RWPE2 (cell line): ENCODE results near the gene ZW10.

Experiments used
- ATAC-seq: fragments of 200-7000 bp; cut with Tn5 transposase; 3 replicates; pipeline ENCODE4 v1.9.1; 2021; ENCODE audit warnings: low read depth
- DNase-seq: peaks from one replicate; pipeline ENCODE4 v3.0.0-alpha.2; 2020; ENCODE audit warnings: low spot score
- H3K27ac ChIP-seq: fragments of 450-650 bp; 2 replicates; pipeline ENCODE4 v1.5.1; 2017; ENCODE audit warnings: mild to moderate bottlenecking; ENCODE audit not compliant: poor library complexity, severe bottlenecking
- H3K27me3 ChIP-seq: fragments of 250-450 bp; sonication (Bioruptor Pico); 2 replicates; pipeline ENCODE4 v1.5.1; 2021; ENCODE audit warnings: mild to moderate bottlenecking, moderate library complexity; ENCODE audit not compliant: insufficient read depth, poor library complexity, severe bottlenecking
- H3K36me3 ChIP-seq: fragments of 250-450 bp; sonication (Bioruptor Pico); 2 replicates; pipeline ENCODE4 v1.5.1; 2020; ENCODE audit warnings: low read depth, mild to moderate bottlenecking, moderate library complexity
- H3K4me1 ChIP-seq: fragments of 250-450 bp; sonication (Bioruptor Pico); 2 replicates; pipeline ENCODE4 v1.5.1; 2021; ENCODE audit warnings: mild to moderate bottlenecking, moderate library complexity; ENCODE audit not compliant: insufficient read depth, poor library complexity, severe bottlenecking
- H3K4me3 ChIP-seq: fragments of 250-450 bp; sonication (Bioruptor Pico); 2 replicates; pipeline ENCODE4 v1.5.1; 2021; ENCODE audit warnings: mild to moderate bottlenecking, moderate library complexity; ENCODE audit not compliant: severe bottlenecking
- H3K9me3 ChIP-seq: fragments of 250-450 bp; sonication (Bioruptor Pico); 2 replicates; pipeline ENCODE4 v1.5.1; 2021; ENCODE audit warnings: mild to moderate bottlenecking, moderate library complexity; ENCODE audit not compliant: severe bottlenecking
- CTCF ChIP-seq: fragments of 450-650 bp; IDR thresholded peaks from one replicate; pipeline ENCODE4 v1.5.1; 2017; ENCODE audit warnings: mild to moderate bottlenecking, moderate library complexity; ENCODE audit not compliant: poor library complexity, severe bottlenecking

ZW10 gene

GRCh38 chr11:113773416-113774173 is at the start of gene ZW10:
TSS of gene ZW10 (minus strand) at chr11:113773692. CDS start at chr11:113773666, 26 bp downstream.
- Histone ChIP-seq H3K4me1 (peaks cover 11% of the 10 kb centered on the region), H3K27me3 (no peaks in the 10 kb centered on the region), H3K4me3 (peak within 1 kb of the TSS; percentile 63), H3K36me3 (peaks cover 22% of the 10 kb centered on the region), H3K27ac (peak within 1 kb of the TSS; percentile 22), H3K9me3 (no peaks in the 10 kb centered on the region)
- peak; percentile 98 for TF ChIP-seq CTCF
- DNase-seq (peak; percentile 95), ATAC-seq (peak; percentile 96)

- peaks cover 20% of the 10 kb centered on the region for H3K36me3 ChIP-seq
- DNase-seq (no peak), ATAC-seq (no peak)
- no peak overlapping the region for H3K27ac ChIP-seq
- H3K4me3 ChIP-seq, result no peak overlapping the region
- TF ChIP-seq CTCF, result no peak
- no peaks in the 10 kb centered on the region for H3K4me1 ChIP-seq
- H3K9me3 ChIP-seq, result no peaks in the 10 kb centered on the region
- H3K27me3 ChIP-seq, result no peaks in the 10 kb centered on the region
Measured at GRCh38 chr11:113818426-113818825, 44.9 kb upstream of the ZW10 start.

GRCh38 chr11:113817626-113818025 is 44.1 kb upstream of the ZW10 start:
- H3K4me1 ChIP-seq, result no peaks in the 10 kb centered on the region
- ATAC-seq (no peak), DNase-seq (no peak)
- no peaks in the 10 kb centered on the region for H3K9me3 ChIP-seq
- no peak for TF ChIP-seq CTCF
- no peak overlapping the region for H3K27ac ChIP-seq
- peaks cover 28% of the 10 kb centered on the region for H3K36me3 ChIP-seq
- no peaks in the 10 kb centered on the region for H3K27me3 ChIP-seq
- H3K4me3 ChIP-seq, result no peak overlapping the region

- no peak for TF ChIP-seq CTCF
- no peaks in the 10 kb centered on the region for H3K4me1 ChIP-seq
- no peak for DNase-seq
- no peak overlapping the region for H3K4me3 ChIP-seq
- no peak for ATAC-seq
- H3K27me3 ChIP-seq, result no peaks in the 10 kb centered on the region
- H3K9me3 ChIP-seq, result no peaks in the 10 kb centered on the region
- H3K36me3 ChIP-seq, result peaks cover 32% of the 10 kb centered on the region
- no peak overlapping the region for H3K27ac ChIP-seq
Measured at GRCh38 chr11:113817162-113817561, 43.7 kb upstream of the ZW10 start.

GRCh38 chr11:113814181-113814580 is 40.7 kb upstream of the ZW10 start:
- ATAC-seq, result no peak
- no peak overlapping the region for H3K27ac ChIP-seq
- no peaks in the 10 kb centered on the region for H3K27me3 ChIP-seq
- no peak overlapping the region for H3K4me3 ChIP-seq
- no peaks in the 10 kb centered on the region for H3K9me3 ChIP-seq
- no peaks in the 10 kb centered on the region for H3K4me1 ChIP-seq
- no peak for DNase-seq
- TF ChIP-seq CTCF, result no peak
- peaks cover 43% of the 10 kb centered on the region for H3K36me3 ChIP-seq
